Activated naive CD4-positive, alpha-beta T cell treated with anti-CD3 and anti-CD28 coated beads for 36 hours (primary cell): ENCODE results near the gene NDUFA3. TPM values are rescaled to one million over a fixed set of nuclear protein-coding genes. Genes with fewer than 3 reads are reported as not detected.
A peak's percentile ranks its signal among the peaks of the same experiment; 100 is the strongest.

Source experiments
- CTCF ChIA-PET: fragments of 350-600 bp; sonication (Branson Sonifier 250); formaldehyde crosslinking; loops from one replicate; lab custom pipeline; 2021; ENCODE audit warnings: antibody characterized with exemption; lab: Charles Lee
- DNase-seq: peaks from one replicate; pipeline ENCODE4 v3.0.0-alpha.2; 2020
- H3K27ac Mint-ChIP-seq: one replicate; pipeline ENCODE4 v1.8.0; 2021; ENCODE audit warnings: mild to moderate bottlenecking, mixed read lengths
- H3K27me3 Mint-ChIP-seq: one replicate; pipeline ENCODE4 v1.8.0; 2021; ENCODE audit warnings: low read depth, mixed read lengths
- H3K36me3 Mint-ChIP-seq: one replicate; pipeline ENCODE4 v1.8.0; 2021; ENCODE audit warnings: low read depth, mixed read lengths
- H3K4me1 Mint-ChIP-seq: one replicate; pipeline ENCODE4 v1.8.0; 2021; ENCODE audit warnings: low read depth, mixed read lengths
- H3K4me3 Mint-ChIP-seq: one replicate; pipeline ENCODE4 v1.8.0; 2021; ENCODE audit warnings: mild to moderate bottlenecking, moderate library complexity, mixed read lengths
- H3K9me3 Mint-ChIP-seq: one replicate; pipeline ENCODE4 v1.8.0; 2021; ENCODE audit warnings: mixed read lengths
- intact Hi-C: fragments of 100-400 bp; cut with micrococcal nuclease; formaldehyde crosslinking; loops from one replicate; pipeline ENCODE4 v1.15.1; 2023
- total RNA-seq, 2 experiments: library from RNA; stranded (reverse); gene quantifications; one replicate each; pipeline ENCODE4 v1.2.3, GENCODE V29; 2021

NDUFA3 gene
- total RNA-seq, 2 experiments from 2014 or later: 110 to 120 TPM

- intact Hi-C loops: no loop called here
- Mint-ChIP-seq H3K4me1 (peaks cover 13% of the 10 kb centered on the region), H3K27ac (peak overlapping the region; percentile 4), H3K36me3 (peaks cover 53% of the 10 kb centered on the region), H3K4me3 (no peak overlapping the region), H3K27me3 (no peaks in the 10 kb centered on the region), H3K9me3 (no peaks in the 10 kb centered on the region)
- DNase-seq: no peak
- CTCF ChIA-PET: no interaction called here
These were observed 46.6 kb downstream of the NDUFA3 start for GRCh38 chr19:54149021-54149812.

- H3K4me3 Mint-ChIP-seq: no peak overlapping the region
- H3K36me3 Mint-ChIP-seq: peaks cover 52% of the 10 kb centered on the region
- H3K4me1 Mint-ChIP-seq: peaks cover 26% of the 10 kb centered on the region
- CTCF ChIA-PET: no interaction called here
- H3K9me3 Mint-ChIP-seq: no peaks in the 10 kb centered on the region
- H3K27ac Mint-ChIP-seq: no peak overlapping the region
- intact Hi-C loops: no loop called here
- no peak for DNase-seq
- H3K27me3 Mint-ChIP-seq: no peaks in the 10 kb centered on the region
These were observed 48.8 kb downstream of the NDUFA3 start for GRCh38 chr19:54151362-54152035.

- peaks cover 34% of the 10 kb centered on the region for H3K4me1 Mint-ChIP-seq
- no peak overlapping the region for H3K4me3 Mint-ChIP-seq
- intact Hi-C loops: no loop called here
- CTCF ChIA-PET: no interaction called here
- DNase-seq: no peak
- H3K9me3 Mint-ChIP-seq: no peaks in the 10 kb centered on the region
- no peak overlapping the region for H3K27ac Mint-ChIP-seq
- peaks cover 50% of the 10 kb centered on the region for H3K36me3 Mint-ChIP-seq
- H3K27me3 Mint-ChIP-seq: no peaks in the 10 kb centered on the region
These were observed 49.6 kb downstream of the NDUFA3 start for GRCh38 chr19:54152267-54152666.

GRCh38 chr19:54152878-54153524 lies 50.3 kb downstream of the NDUFA3 start:
- Mint-ChIP-seq H3K36me3 (peaks cover 45% of the 10 kb centered on the region), H3K27me3 (no peaks in the 10 kb centered on the region), H3K9me3 (no peaks in the 10 kb centered on the region), H3K4me1 (peaks cover 35% of the 10 kb centered on the region), H3K4me3 (no peak overlapping the region), H3K27ac (peak overlapping the region; percentile 7)
- no peak for DNase-seq
- CTCF ChIA-PET: no interaction called here
- intact Hi-C loops: no loop called here

GRCh38 chr19:54153731-54154326 lies 51.2 kb downstream of the NDUFA3 start:
- intact Hi-C loops: no loop called here
- Mint-ChIP-seq H3K27me3 (no peaks in the 10 kb centered on the region), H3K36me3 (peaks cover 45% of the 10 kb centered on the region), H3K4me3 (no peak overlapping the region), H3K27ac (peak overlapping the region; percentile 81), H3K4me1 (peaks cover 43% of the 10 kb centered on the region), H3K9me3 (no peaks in the 10 kb centered on the region)
- DNase-seq: no peak
- CTCF ChIA-PET: no interaction called here

GRCh38 chr19:54154603-54155345 lies 52.1 kb downstream of the NDUFA3 start:
- peaks cover 43% of the 10 kb centered on the region for H3K36me3 Mint-ChIP-seq

GRCh38 chr19:54155694-54156093 lies 53.0 kb downstream of the NDUFA3 start:
- intact Hi-C loops: no loop called here
- CTCF ChIA-PET: no interaction called here
- H3K27me3 Mint-ChIP-seq: no peaks in the 10 kb centered on the region
- no peak overlapping the region for H3K4me3 Mint-ChIP-seq
- H3K27ac Mint-ChIP-seq: no peak overlapping the region
- DNase-seq: no peak
- H3K36me3 Mint-ChIP-seq: peaks cover 40% of the 10 kb centered on the region
- H3K4me1 Mint-ChIP-seq: peaks cover 50% of the 10 kb centered on the region
- H3K9me3 Mint-ChIP-seq: no peaks in the 10 kb centered on the region

More at GRCh38 chr19:54154603-54155345, 52.1 kb downstream of the NDUFA3 start:
- intact Hi-C loops: no loop called here
- H3K4me1 Mint-ChIP-seq: peaks cover 43% of the 10 kb centered on the region
- no peaks in the 10 kb centered on the region for H3K27me3 Mint-ChIP-seq
- peak overlapping the region; percentile 81 for H3K27ac Mint-ChIP-seq
- H3K4me3 Mint-ChIP-seq: no peak overlapping the region
- DNase-seq: peak; percentile 54
- no peaks in the 10 kb centered on the region for H3K9me3 Mint-ChIP-seq
- CTCF ChIA-PET: no interaction called here

GRCh38 chr19:54156490-54156889 lies 53.8 kb downstream of the NDUFA3 start:
- Mint-ChIP-seq H3K27ac (peak overlapping the region; percentile 56), H3K9me3 (no peaks in the 10 kb centered on the region), H3K27me3 (no peaks in the 10 kb centered on the region), H3K4me3 (no peak overlapping the region), H3K36me3 (peaks cover 35% of the 10 kb centered on the region), H3K4me1 (peaks cover 54% of the 10 kb centered on the region)
- CTCF ChIA-PET: no interaction called here
- intact Hi-C loops: no loop called here
- DNase-seq: no peak

- H3K27me3 Mint-ChIP-seq: no peaks in the 10 kb centered on the region
- no peaks in the 10 kb centered on the region for H3K9me3 Mint-ChIP-seq
- DNase-seq: no peak
- H3K27ac Mint-ChIP-seq: peak overlapping the region; percentile 56
- peaks cover 58% of the 10 kb centered on the region for H3K4me1 Mint-ChIP-seq
- intact Hi-C loops: no loop called here
- CTCF ChIA-PET: no interaction called here
- H3K36me3 Mint-ChIP-seq: peaks cover 32% of the 10 kb centered on the region
- H3K4me3 Mint-ChIP-seq: no peak overlapping the region
These were observed 54.3 kb downstream of the NDUFA3 start for GRCh38 chr19:54156953-54157352.

Other genes starting within 250 kb of the NDUFA3 start
- gene MYADM, start 235.0 kb upstream of the NDUFA3 start, total RNA-seq: 10 to 100 TPM; 13.6 to 13.9 TPM
- gene PRKCG, start 220.7 kb upstream of the NDUFA3 start, total RNA-seq: not detected
- not detected for gene CACNG7, start 193.6 kb upstream of the NDUFA3 start, total RNA-seq
- not detected for gene CACNG8, start 139.9 kb upstream of the NDUFA3 start, total RNA-seq
- gene CACNG6, start 111.2 kb upstream of the NDUFA3 start, total RNA-seq: not detected
- not detected for gene VSTM1, start 39.0 kb upstream of the NDUFA3 start, total RNA-seq
- not detected for gene TARM1, start 21.5 kb upstream of the NDUFA3 start, total RNA-seq
- gene OSCAR, start 2.1 kb upstream of the NDUFA3 start, total RNA-seq: under 1 TPM; 0.17 to 0.36 TPM
- gene TFPT, start 12.8 kb downstream of the NDUFA3 start, total RNA-seq: 10 to 100 TPM; 17.0 to 17.3 TPM
- 10 to 100 TPM; 67.5 to 71.8 TPM for gene PRPF31, start 12.9 kb downstream of the NDUFA3 start, total RNA-seq
- gene CNOT3, start 34.9 kb downstream of the NDUFA3 start, total RNA-seq: 10 to 100 TPM; 50.4 to 58.3 TPM
- gene LENG1, start 56.9 kb downstream of the NDUFA3 start, total RNA-seq: 1 to 10 TPM; 4.7 to 5.6 TPM
- under 1 TPM in 1 of 2 experiments, not detected in 1; 0.24 TPM for gene TMC4, start 70.3 kb downstream of the NDUFA3 start, total RNA-seq
- gene MBOAT7, start 86.7 kb downstream of the NDUFA3 start, total RNA-seq: 10 to 100 TPM; 33.7 to 36.1 TPM
- 1 to 10 TPM; 8.0 to 8.5 TPM for gene TSEN34, start 88.5 kb downstream of the NDUFA3 start, total RNA-seq
- 1,000 to 10,000 TPM; 1,883 to 1,912 TPM for gene RPS9, start 98.0 kb downstream of the NDUFA3 start, total RNA-seq
- not detected for gene LILRB3, start 120.2 kb downstream of the NDUFA3 start, total RNA-seq
- not detected for gene LILRA6, start 139.9 kb downstream of the NDUFA3 start, total RNA-seq
- not detected for gene LILRB5, start 154.4 kb downstream of the NDUFA3 start, total RNA-seq
- not detected for gene LILRB2, start 178.3 kb downstream of the NDUFA3 start, total RNA-seq
- gene LILRA5, start 210.3 kb downstream of the NDUFA3 start, total RNA-seq: not detected
- not detected for gene LILRA4, start 236.3 kb downstream of the NDUFA3 start, total RNA-seq